Hepatocyte (in vitro differentiated cells): ENCODE measurements around the gene CYB5R2.

ENCODE experiments used
- CTCF ChIP-seq: fragments of 200-600 bp; sonication (generic); IDR thresholded peaks from 2 replicates; pipeline ENCODE4 v1.5.1; 2016; ENCODE audit warnings: antibody characterized with exemption, mild to moderate bottlenecking; ENCODE audit not compliant: poor library complexity
- EZH2phosphoT487 ChIP-seq: fragments of 200-600 bp; sonication (generic); IDR thresholded peaks from one replicate; pipeline ENCODE4 v1.6.1; 2018; ENCODE audit warnings: antibody characterized with exemption, mild to moderate bottlenecking, low read depth, moderate library complexity; ENCODE audit not compliant: unreplicated experiment, severe bottlenecking

GRCh38 chr11:7671347-7672215 lies 1.7 kb downstream of the CYB5R2 start:
- TF ChIP-seq EZH2phosphoT487 (no peak), CTCF (no peak)
